ENCODE results near the gene TMEM129.
A peak's percentile ranks its signal among the peaks of the same experiment; 100 is the strongest.

TMEM129 gene

DNA sequence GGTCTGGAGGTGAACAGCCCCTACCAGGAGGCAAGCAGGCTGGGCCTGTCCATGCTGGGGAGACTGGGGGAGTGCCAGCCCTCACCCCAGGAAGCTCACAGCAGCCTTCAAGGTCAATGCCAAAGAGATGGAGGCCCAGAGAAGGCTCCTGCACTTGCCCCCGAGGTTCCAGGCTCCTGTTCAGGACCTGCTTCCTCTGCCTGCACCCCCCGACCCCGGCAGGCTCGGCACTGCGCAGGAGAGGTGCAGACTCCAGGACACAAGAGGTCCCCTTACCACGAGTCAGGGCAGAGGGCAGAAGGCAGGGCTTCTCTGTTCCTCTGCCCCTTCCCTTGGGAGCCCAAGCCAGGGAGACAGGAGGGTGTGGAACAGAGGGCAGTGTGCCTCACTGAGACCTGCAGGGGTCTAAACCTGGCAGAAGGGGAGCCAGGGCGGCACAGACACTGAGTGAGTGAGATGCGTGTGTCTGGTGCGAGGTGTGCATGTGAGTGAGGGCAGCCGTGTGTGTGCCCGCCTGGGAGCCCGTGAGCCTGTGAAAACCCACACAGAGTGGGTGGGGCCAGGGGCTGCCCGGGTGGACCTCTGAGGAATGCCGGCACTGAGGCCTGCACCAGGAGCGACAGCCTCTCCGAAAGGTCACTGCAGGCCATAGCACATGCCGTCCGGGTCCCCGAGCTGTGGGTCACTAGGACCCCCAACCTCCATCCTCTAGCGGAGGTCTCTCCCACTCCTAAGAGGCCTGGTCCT, 41.3 kb upstream of the TMEM129 start:
- DNase-seq (ENCODE audit: low spot score), result no peak
- TF ChIP-seq CTCF (IDR thresholded peaks at IDR 0.05; ENCODE audit: extremely low read depth, insufficient read depth, missing control alignments), result no peak
- in situ Hi-C loops (cut with MboI; ENCODE audit: low pct_unique_long_range_greater_than_20kb, low sequenced_read_pairs, unreplicated experiment), result no loop called here

- DNase-seq (ENCODE audit: low spot score), result no peak
- in situ Hi-C loops (cut with MboI; ENCODE audit: low pct_unique_long_range_greater_than_20kb, low sequenced_read_pairs, unreplicated experiment), result no loop called here
- TF ChIP-seq CTCF (IDR thresholded peaks at IDR 0.05; ENCODE audit: extremely low read depth, insufficient read depth, missing control alignments), result no peak
Observed at GRCh38 chr4:1761130-1761689, 40.1 kb upstream of the TMEM129 start.

- DNase-seq (ENCODE audit: low spot score), result no peak
- in situ Hi-C loops (cut with MboI; ENCODE audit: low pct_unique_long_range_greater_than_20kb, low sequenced_read_pairs, unreplicated experiment), result no loop called here
- no peak for TF ChIP-seq CTCF (IDR thresholded peaks at IDR 0.05; ENCODE audit: extremely low read depth, insufficient read depth, missing control alignments)
Observed at GRCh38 chr4:1760521-1761071, 39.5 kb upstream of the TMEM129 start.

GRCh38 chr4:1759818-1760223, 38.7 kb upstream of the TMEM129 start:
- no peak for DNase-seq (ENCODE audit: low spot score)
- in situ Hi-C loops (cut with MboI; ENCODE audit: low pct_unique_long_range_greater_than_20kb, low sequenced_read_pairs, unreplicated experiment), result no loop called here
- TF ChIP-seq CTCF (IDR thresholded peaks at IDR 0.05; ENCODE audit: extremely low read depth, insufficient read depth, missing control alignments), result peak; percentile 6

DNA sequence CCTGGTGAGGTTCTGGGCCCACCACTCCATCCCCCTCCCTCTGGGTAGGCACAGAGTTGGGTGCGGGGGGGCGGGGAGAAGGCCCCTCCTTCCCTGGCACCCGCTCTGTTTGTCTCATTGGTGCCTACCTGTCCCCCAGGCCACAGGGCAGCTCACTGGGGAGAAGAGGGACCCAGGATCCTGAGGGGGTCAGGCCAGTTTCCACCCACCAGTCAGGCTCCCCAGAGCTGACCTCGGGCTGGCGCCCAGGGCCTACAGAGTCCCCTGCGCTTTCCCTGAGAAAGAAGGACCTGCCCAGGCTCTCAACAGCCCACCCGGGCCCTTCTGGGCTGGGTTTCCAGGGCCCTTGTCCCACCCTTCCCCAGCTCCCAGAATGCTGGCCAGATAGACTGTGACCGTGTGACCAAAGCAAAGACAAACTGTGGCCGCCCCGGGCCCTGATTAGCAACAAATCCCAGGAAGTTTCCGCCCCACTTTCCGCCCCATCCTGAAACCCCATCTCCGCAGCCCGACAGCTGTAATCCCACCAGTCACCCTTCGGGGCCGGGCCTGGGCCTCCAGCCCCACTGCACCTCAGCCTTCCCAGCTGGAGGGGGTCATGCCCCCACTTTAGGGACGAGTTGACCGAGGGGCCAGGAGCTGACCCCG, 38.2 kb upstream of the TMEM129 start:
- in situ Hi-C loops (cut with MboI; ENCODE audit: low pct_unique_long_range_greater_than_20kb, low sequenced_read_pairs, unreplicated experiment), result no loop called here
- DNase-seq (ENCODE audit: low spot score), result no peak
- TF ChIP-seq CTCF (IDR thresholded peaks at IDR 0.05; ENCODE audit: extremely low read depth, insufficient read depth, missing control alignments), result no peak

GRCh38 chr4:1758306-1759121, 37.4 kb upstream of the TMEM129 start:
- TF ChIP-seq CTCF (IDR thresholded peaks at IDR 0.05; ENCODE audit: extremely low read depth, insufficient read depth, missing control alignments), result no peak
- in situ Hi-C loops (cut with MboI; ENCODE audit: low pct_unique_long_range_greater_than_20kb, low sequenced_read_pairs, unreplicated experiment), result no loop called here
- no peak for DNase-seq (ENCODE audit: low spot score)

All from GM13977 (cell line).